HL-60 (cell line): ENCODE data around the gene MRPL32.
A peak's percentile ranks its signal among the peaks of the same experiment; 100 is the strongest.

Experiments used
- CTCF ChIP-seq: IDR thresholded peaks from one replicate; pipeline ENCODE4 v1.5.1; 2011; ENCODE audit warnings: low read length, control low read depth, inconsistent platforms; ENCODE audit not compliant: insufficient read depth
- GABPA ChIP-seq: IDR thresholded peaks from 2 replicates; pipeline ENCODE4 v1.6.1; 2012; ENCODE audit warnings: low read depth
- POLR2AphosphoS5 ChIP-seq: IDR thresholded peaks from 2 replicates; pipeline ENCODE4 v1.6.1; 2012; ENCODE audit warnings: low read depth
- REST ChIP-seq: IDR thresholded peaks from 2 replicates; pipeline ENCODE4 v1.6.1; 2012; ENCODE audit warnings: low read depth; ENCODE audit not compliant: insufficient replicate concordance
- SPI1 ChIP-seq: IDR thresholded peaks from 2 replicates; pipeline ENCODE4 v1.6.1; 2012; ENCODE audit warnings: low read depth, mild to moderate bottlenecking, borderline replicate concordance

- TF ChIP-seq CTCF (no peak), REST (peak; percentile 72), GABPA (no peak), POLR2AphosphoS5 (peak; percentile 86), SPI1 (no peak)
These were observed at the start of gene MRPL32, which contains the start of gene PSMA2 for GRCh38 chr7:42931834-42932651.
